Prostate gland (tissue), 2 donors: Measurements from ENCODE around the gene GPC5. TPM values are rescaled to one million over a fixed set of nuclear protein-coding genes. Genes with fewer than 3 reads are reported as not detected.
A peak's percentile ranks its signal among the peaks of the same experiment; 100 is the strongest.

ENCODE experiments used
- DNase-seq: peaks from one replicate; pipeline ENCODE4 v3.0.0-alpha.2; 2019; ENCODE audit warnings: low spot score
- H3K27ac ChIP-seq, 2 donors: fragments of 200-600 bp; sonication (generic); 2 replicates each; pipeline ENCODE4 v1.5.1; 2017 to 2019
- H3K27me3 ChIP-seq: fragments of 200-600 bp; sonication (generic); replicated peaks from 2 replicates; pipeline ENCODE4 v1.5.1; 2019; ENCODE audit not compliant: insufficient read depth
- H3K36me3 ChIP-seq, 2 donors: fragments of 200-600 bp; sonication (generic); 1 replicate in 1 of 2; 2 replicates in 1 of 2; pipeline versions ENCODE4 v1.5.1 to v1.8.1; 2017 to 2019
- H3K4me1 ChIP-seq: fragments of 200-600 bp; sonication (generic); replicated peaks from 2 replicates; pipeline ENCODE4 v1.5.1; 2019
- H3K4me3 ChIP-seq, 2 donors: fragments of 200-600 bp; sonication (generic); 2 replicates each; pipeline ENCODE4 v1.5.1; 2017 to 2019
- H3K9me3 ChIP-seq: fragments of 200-600 bp; sonication (generic); 2 replicates; pipeline ENCODE4 v1.5.1; 2017
- CTCF ChIP-seq, 4 experiments: fragments of 200-600 bp in 2 of 4; fragments of 450-650 bp in 2 of 4; sonication (generic) in 2 of 4; IDR thresholded peaks; 1 replicate in 3 of 4; 2 replicates in 1 of 4; pipeline ENCODE4 v1.5.1; 2016 to 2019; ENCODE audit warnings: antibody characterized with exemption in 4 of 4, mild to moderate bottlenecking in 2 of 4, moderate library complexity in 2 of 4
- POLR2A ChIP-seq: fragments of 450-650 bp; IDR thresholded peaks from one replicate; pipeline ENCODE4 v1.6.1; 2016; ENCODE audit warnings: antibody characterized with exemption, mild to moderate bottlenecking
- POLR2AphosphoS5 ChIP-seq: sonication (generic); formaldehyde crosslinking; IDR thresholded peaks from one replicate; pipeline ENCODE4 v1.6.1; 2017; ENCODE audit warnings: antibody characterized with exemption
- WGBS: methylation state at CpG from one replicate; pipeline ENCODE4 v1.1.5; 2018; 5-methylcytosine and 5-hydroxymethylcytosine counted together
- intact Hi-C: fragments of 100-400 bp; cut with DNase I; formaldehyde crosslinking; loops from one replicate; pipeline ENCODE4 v1.14.2; 2022
- total RNA-seq, 2 donors: library from RNA; depleted of rRNA; stranded (reverse); fragments of >200 nt; gene quantifications; one replicate each; pipeline ENCODE4 v1.1.0, GENCODE V29; 2016

The GPC5 gene
- total RNA-seq, 2 donors from 2014 or later, result 0.23 to 35.0 TPM

- Histone ChIP-seq H3K36me3 (no peaks in the 10 kb centered on the region), H3K4me3 (no peak overlapping the region), H3K9me3 (no peaks in the 10 kb centered on the region), H3K27ac (peak overlapping the region; percentile 59 to 66), H3K27me3 (no peaks in the 10 kb centered on the region), H3K4me1 (peaks cover 3% of the 10 kb centered on the region)
- TF ChIP-seq CTCF (IDR thresholded peaks at IDR 0.05), result no peak
- TF ChIP-seq POLR2A, result no peak
- TF ChIP-seq POLR2AphosphoS5, result no peak
- no peak for DNase-seq
- 23% methylated on average over 5 of the region's 5 CpGs for WGBS
- intact Hi-C loops, result no loop called here
Observed at GRCh38 chr13:92224052-92224821, 825.8 kb downstream of the GPC5 start.

- Histone ChIP-seq H3K27me3 (no peaks in the 10 kb centered on the region), H3K36me3 (no peaks in the 10 kb centered on the region), H3K9me3 (no peaks in the 10 kb centered on the region), H3K4me1 (peaks cover 3% of the 10 kb centered on the region), H3K27ac (peak overlapping the region; percentile 59 to 66), H3K4me3 (no peak overlapping the region)
- DNase-seq, result no peak
- no peak for TF ChIP-seq CTCF (IDR thresholded peaks at IDR 0.05)
- no peak for TF ChIP-seq POLR2AphosphoS5
- TF ChIP-seq POLR2A, result no peak
- intact Hi-C loops, result no loop called here
Observed at GRCh38 chr13:92224825-92225224, 826.4 kb downstream of the GPC5 start.

GRCh38 chr13:92225861-92226260, 827.4 kb downstream of the GPC5 start:
- no peaks in the 10 kb centered on the region for H3K9me3 ChIP-seq
- no peaks in the 10 kb centered on the region for H3K36me3 ChIP-seq
- DNase-seq, result no peak
- no peaks in the 10 kb centered on the region for H3K27me3 ChIP-seq
- no peak overlapping the region for H3K4me3 ChIP-seq
- intact Hi-C loops, result no loop called here
- H3K4me1 ChIP-seq, result peaks cover 3% of the 10 kb centered on the region
- no peak for TF ChIP-seq POLR2A
- no peak for TF ChIP-seq POLR2AphosphoS5
- no peak for TF ChIP-seq CTCF (IDR thresholded peaks at IDR 0.05)
- WGBS, result 86% methylated on average over 2 of the region's 2 CpGs
- H3K27ac ChIP-seq, result peak overlapping the region; percentile 16 to 59

- no peak overlapping the region for H3K27ac ChIP-seq
- H3K4me1 ChIP-seq, result no peaks in the 10 kb centered on the region
- H3K36me3 ChIP-seq, result no peaks in the 10 kb centered on the region
- no peaks in the 10 kb centered on the region for H3K27me3 ChIP-seq
- no peak for TF ChIP-seq POLR2AphosphoS5
- no peak overlapping the region for H3K4me3 ChIP-seq
- intact Hi-C loops, result no loop called here
- DNase-seq, result no peak
- no peaks in the 10 kb centered on the region for H3K9me3 ChIP-seq
- 47% methylated on average over 5 of the region's 5 CpGs for WGBS
Observed at GRCh38 chr13:92232871-92233270, 834.5 kb downstream of the GPC5 start.

GRCh38 chr13:92251671-92252210, 853.3 kb downstream of the GPC5 start:
- no peak overlapping the region for H3K27ac ChIP-seq
- H3K9me3 ChIP-seq, result no peaks in the 10 kb centered on the region
- TF ChIP-seq POLR2AphosphoS5 (no peak), POLR2A (no peak), CTCF (IDR thresholded peaks at IDR 0.05) (no peak)
- H3K27me3 ChIP-seq, result no peaks in the 10 kb centered on the region
- H3K36me3 ChIP-seq, result no peaks in the 10 kb centered on the region
- no peaks in the 10 kb centered on the region for H3K4me1 ChIP-seq
- WGBS, result 56% methylated on average over 2 of the region's 2 CpGs
- intact Hi-C loops, result no loop called here
- H3K4me3 ChIP-seq, result no peak overlapping the region
- DNase-seq, result no peak
